NCI-H748 (cell line): ENCODE data around the gene MDFIC.

Source experiments
- DNase-seq: peaks from one replicate; lab custom pipeline; 2025; ENCODE audit not compliant: unreplicated experiment; lab: John Stamatoyannopoulos, UW

MDFIC gene

DNA sequence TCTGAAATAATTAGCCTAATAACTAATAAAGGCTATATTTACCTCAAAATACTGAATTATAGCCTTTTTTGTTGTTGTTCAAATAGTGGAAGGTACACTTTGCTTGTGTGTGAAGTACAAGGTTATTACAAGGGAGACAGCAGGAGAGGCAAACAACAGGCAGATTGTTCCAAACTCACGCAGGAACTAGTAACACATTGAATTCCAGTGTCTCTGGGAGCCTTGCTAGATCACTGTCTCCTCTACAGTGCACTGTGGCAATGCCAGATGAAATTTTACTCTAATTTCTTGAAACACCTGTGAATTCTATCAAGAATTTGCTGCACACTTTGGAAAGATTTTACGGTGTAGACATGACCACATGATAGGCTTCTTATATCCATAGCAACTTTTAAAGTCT, 112.6 kb downstream of the MDFIC start:
- DNase-seq, result peak; percentile 7

GRCh38 chr7:115037128-115037802, 115.4 kb downstream of the MDFIC start:
- no peak for DNase-seq

GRCh38 chr7:115038158-115038557, 116.3 kb downstream of the MDFIC start:
- peak; percentile 88 for DNase-seq

DNA sequence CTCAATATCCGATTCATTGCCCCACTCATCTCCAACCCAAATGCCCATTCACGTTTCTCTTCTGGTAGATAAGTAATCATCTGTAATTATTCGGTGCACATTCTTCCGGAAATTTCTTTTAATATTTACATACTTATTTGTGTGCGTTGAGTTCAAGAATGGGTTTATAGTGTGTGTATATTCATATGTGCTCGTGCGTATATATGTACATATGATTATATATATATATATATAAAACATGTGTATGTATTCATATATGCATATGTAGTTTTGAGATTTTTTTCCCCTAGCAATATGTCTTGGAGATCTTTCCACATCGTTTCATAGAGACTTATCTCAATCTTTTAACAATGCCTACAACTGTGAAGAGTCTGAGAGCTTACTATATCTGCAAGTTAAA, 118.2 kb downstream of the MDFIC start:
- DNase-seq, result no peak

DNA sequence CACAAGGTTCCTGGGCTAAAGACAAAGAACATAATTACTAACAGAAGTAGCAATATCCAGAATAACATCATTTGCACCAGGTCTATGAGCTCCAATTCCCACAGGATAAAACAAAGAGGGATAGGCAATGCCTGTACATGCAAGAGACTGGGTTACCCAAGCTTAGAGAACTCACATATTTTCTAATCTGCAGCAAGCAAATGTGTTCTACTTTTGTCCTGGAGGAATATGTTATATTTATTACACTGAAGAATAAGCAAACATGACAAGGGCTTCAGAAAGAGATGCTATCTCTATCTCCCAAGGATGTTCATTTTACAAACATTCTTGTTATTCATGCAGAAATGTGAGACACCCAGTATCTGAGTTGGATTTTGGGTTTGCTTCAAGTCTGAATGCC, 118.6 kb downstream of the MDFIC start:
- DNase-seq, result no peak

DNA sequence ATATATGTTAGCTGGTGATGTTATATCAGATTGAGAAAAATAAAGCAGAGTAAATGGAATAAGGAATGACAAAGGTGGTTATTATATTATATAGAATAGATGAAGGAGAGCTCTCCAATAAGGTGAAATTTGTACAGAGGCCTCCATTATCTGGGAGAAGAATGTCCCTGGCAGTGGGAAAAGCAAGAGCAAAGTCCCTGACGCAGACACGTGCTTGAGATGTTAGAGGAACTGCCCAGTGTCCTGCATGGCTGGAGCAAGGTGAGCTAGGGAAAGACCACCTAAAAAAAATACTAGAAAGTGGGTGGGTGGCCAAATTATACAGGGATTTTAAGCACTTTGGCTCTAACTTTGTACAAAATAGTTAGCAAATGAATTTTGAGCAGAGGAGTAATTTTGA, 120.7 kb downstream of the MDFIC start:
- no peak for DNase-seq

- no peak for DNase-seq
Observed at GRCh38 chr7:115043605-115044004, 121.7 kb downstream of the MDFIC start.

- DNase-seq, result no peak
Observed at GRCh38 chr7:115044224-115044623, 122.3 kb downstream of the MDFIC start.

DNA sequence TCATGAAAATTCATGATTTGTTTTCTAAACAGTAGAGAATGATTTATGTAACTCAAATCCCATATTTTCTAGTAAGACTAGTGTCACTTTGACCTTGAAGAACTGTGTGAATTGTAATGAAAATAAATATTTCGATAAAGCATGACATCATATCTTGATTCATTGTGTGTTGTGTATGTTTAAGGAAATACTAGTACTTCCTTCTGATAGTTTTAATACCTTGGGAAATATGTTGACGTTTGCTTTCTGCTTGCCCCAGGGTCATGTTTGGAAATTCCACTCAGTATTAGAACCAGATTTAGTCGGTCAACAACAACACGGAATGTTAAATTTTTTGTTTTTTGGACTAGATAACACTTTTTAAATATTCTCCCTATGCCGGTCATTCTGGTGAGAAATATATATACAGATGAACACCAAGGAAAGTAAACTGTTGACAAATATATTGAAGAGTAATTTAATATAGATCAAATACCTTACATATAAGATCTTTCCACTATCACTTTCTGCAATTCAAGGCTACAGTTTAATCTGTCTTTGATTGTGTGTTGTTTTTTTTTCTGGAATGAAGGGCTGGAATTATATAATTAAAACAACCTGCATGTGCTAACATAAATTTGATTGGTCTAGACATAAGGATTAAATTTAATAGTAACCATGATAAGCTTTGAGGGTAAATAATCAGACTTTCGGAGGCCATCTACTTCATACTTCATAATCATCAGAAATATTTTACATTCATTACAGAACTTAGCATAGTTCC, 126.2 kb downstream of the MDFIC start:
- no peak for DNase-seq

DNA sequence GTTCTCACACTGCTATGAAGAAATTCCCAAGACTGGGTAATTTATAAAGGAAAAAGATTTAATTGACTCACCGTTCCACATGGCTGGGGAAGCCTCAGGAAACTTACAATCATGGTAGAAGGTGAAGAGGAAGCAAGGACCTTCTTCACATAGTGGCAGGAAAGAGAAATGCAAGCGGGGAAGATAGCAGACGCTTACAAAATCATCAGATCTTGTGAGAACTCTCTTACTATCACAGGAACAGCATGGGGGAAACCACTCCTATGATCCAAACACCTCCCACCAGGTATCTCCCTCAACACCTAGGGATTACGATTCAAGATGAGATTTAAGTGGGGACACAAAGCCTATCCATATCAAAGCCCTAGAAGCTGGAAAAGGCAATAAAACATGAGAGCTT, 130.8 kb downstream of the MDFIC start:
- DNase-seq, result no peak

DNA sequence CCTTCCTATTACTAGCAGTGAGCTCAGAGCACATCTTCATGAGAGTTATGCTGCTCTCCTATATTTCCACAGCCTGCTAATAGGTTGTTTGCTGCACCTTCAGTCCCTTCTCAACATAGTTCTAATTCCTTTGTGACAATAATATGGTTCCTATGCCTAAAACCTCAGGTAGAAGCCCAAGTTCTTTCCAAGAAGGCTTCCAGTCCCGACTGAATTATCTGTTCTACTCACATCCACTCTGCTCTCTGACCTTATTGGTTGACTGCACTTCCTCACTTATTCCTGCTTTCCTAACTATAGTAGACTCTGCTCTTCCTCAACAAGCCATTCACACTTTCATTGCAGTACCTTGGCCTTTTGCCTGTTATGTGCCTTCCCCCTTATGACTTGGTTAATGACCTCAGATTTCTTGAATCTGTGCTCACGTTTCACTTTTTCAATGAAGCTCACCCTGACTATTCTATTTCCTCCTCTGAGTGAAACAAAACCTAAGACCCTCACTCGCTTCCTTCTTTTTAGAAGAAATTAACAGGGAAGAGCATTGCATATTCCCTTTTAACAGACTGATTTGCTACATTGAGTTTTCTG, 132.7 kb downstream of the MDFIC start:
- DNase-seq, result no peak

- DNase-seq, result no peak
Observed at GRCh38 chr7:115056019-115056418, 134.1 kb downstream of the MDFIC start.

GRCh38 chr7:115058726-115059125, 136.8 kb downstream of the MDFIC start:
- no peak for DNase-seq

GRCh38 chr7:115059321-115059720, 137.4 kb downstream of the MDFIC start:
- DNase-seq, result no peak

- no peak for DNase-seq
Observed at GRCh38 chr7:115060095-115060870, 138.4 kb downstream of the MDFIC start.

GRCh38 chr7:115066050-115066449, 144.2 kb downstream of the MDFIC start:
- peak; percentile 38 for DNase-seq

DNA sequence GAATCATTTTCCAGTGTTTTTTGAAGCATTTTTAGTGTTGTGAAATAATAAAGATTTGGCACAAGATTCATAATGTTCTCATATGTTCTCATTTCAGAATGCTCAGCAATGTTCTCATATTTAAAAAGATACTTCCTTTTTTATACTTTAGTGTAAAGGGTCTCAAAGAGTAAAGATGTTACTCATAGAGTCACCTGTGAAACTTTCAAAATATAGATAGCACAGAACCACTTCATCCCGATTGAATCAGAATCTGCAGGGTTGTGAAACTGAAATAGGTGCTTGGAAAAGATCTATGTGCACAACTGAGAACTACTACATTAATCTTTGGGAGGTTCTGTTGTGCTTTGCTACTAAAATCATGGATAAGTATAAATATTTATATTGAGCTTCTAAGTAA, 144.7 kb downstream of the MDFIC start:
- no peak for DNase-seq

DNA sequence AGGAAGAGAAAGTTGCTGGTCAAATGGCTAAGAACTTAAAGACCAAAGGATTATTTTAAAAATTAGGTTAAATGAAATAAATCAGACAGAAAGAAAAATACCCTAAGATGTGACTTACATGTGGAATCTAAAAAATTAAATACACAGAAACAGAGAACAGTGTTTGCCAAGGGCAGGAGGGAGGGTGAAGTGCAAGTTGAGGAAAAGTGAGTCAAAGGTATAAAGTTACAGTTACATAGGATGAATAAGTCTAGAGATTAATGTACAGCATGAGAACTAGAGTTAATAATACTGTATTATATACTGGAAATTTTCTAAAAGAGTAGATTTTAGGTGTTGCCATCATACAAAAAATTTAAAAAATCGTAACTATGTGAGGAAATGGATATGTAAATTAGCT, 146.3 kb downstream of the MDFIC start:
- no peak for DNase-seq
